Epithelial cell of esophagus (primary cell): ENCODE measurements around the gene DHX38.
"Not testable (repeated sequence)": the region's sequence is repeated elsewhere in the genome, so short reads cannot be mapped to it uniquely, and the experiment has no call there.

Source experiments
- DNase-seq: peaks from one replicate; pipeline ENCODE4 v3.0.0; 2010; ENCODE audit warnings: low read depth
- H3K4me3 ChIP-seq: 2 replicates; pipeline ENCODE4 v1.5.1; 2011; ENCODE audit warnings: mild to moderate bottlenecking, low read length, control low read depth
- CTCF ChIP-seq: IDR thresholded peaks from 2 replicates; pipeline ENCODE4 v1.5.1; 2011; ENCODE audit warnings: low read depth, mild to moderate bottlenecking, low read length, control low read depth, inconsistent platforms; ENCODE audit not compliant: insufficient read depth; ENCODE audit errors: missing control alignments

DHX38 gene

GRCh38 chr16:72055911-72056310 lies 37.7 kb upstream of the DHX38 start:
- TF ChIP-seq CTCF = no peak
- DNase-seq = no peak
- no peak overlapping the region for H3K4me3 ChIP-seq

GRCh38 chr16:72057313-72057712 lies 36.3 kb upstream of the DHX38 start:
- not testable (repeated sequence) for H3K4me3 ChIP-seq

GRCh38 chr16:72059060-72059459 lies 34.6 kb upstream of the DHX38 start:
- not testable (repeated sequence) for DNase-seq, H3K4me3 ChIP-seq

More at GRCh38 chr16:72057313-72057712, 36.3 kb upstream of the DHX38 start:
- not testable (repeated sequence) for DNase-seq

- H3K4me3 ChIP-seq = no peak overlapping the region
- DNase-seq = no peak
- TF ChIP-seq CTCF = no peak
Observed at GRCh38 chr16:72060405-72060804, 33.2 kb upstream of the DHX38 start.

- H3K4me3 ChIP-seq = no peak overlapping the region
- no peak for DNase-seq
- TF ChIP-seq CTCF = no peak
Observed at GRCh38 chr16:72061564-72061963, 32.1 kb upstream of the DHX38 start.

- no peak overlapping the region for H3K4me3 ChIP-seq
- TF ChIP-seq CTCF = no peak
- DNase-seq = no peak
Observed at GRCh38 chr16:72064361-72064894, 29.2 kb upstream of the DHX38 start.

GRCh38 chr16:72066747-72067146 lies 26.9 kb upstream of the DHX38 start:
- H3K4me3 ChIP-seq = no peak overlapping the region
- peak; percentile 49 for DNase-seq
- TF ChIP-seq CTCF = peak; percentile 71

GRCh38 chr16:72068930-72069329 lies 24.7 kb upstream of the DHX38 start:
- no peak overlapping the region for H3K4me3 ChIP-seq
- no peak for TF ChIP-seq CTCF
- peak; percentile 69 for DNase-seq
